ENCODE data around the gene TFAP2A. TPM values are rescaled to one million over a fixed set of nuclear protein-coding genes. Genes with fewer than 3 reads are reported as not detected.
A peak's percentile ranks its signal among the peaks of the same experiment; 100 is the strongest.

TFAP2A gene
- total RNA-seq, 1 donor from 2014 or later: 0.39 TPM

GRCh38 chr6:10433322-10433721, 18.4 kb upstream of the TFAP2A start:
- H3K4me3 ChIP-seq: no peak overlapping the region
- Mint-ChIP-seq H3K36me3 (no peaks in the 10 kb centered on the region), H3K27ac (no peak overlapping the region), H3K4me1 (no peaks in the 10 kb centered on the region), H3K27me3 (ENCODE audit: insufficient read depth, low read depth) (peaks cover 8% of the 10 kb centered on the region), H3K4me3 (no peak overlapping the region), H3K9me3 (no peaks in the 10 kb centered on the region)
- H3K27me3 ChIP-seq: peaks cover 25% of the 10 kb centered on the region
- H4K20me1 ChIP-seq (ENCODE audit: low read depth): no peaks in the 10 kb centered on the region
- H3K4me2 ChIP-seq: no peak overlapping the region
- TF ChIP-seq EZH2phosphoT487 (IDR thresholded peaks at IDR 0.05) (no peak), EZH2 (IDR thresholded peaks at IDR 0.05) (no peak)
- TF ChIP-seq, protein P1, sequence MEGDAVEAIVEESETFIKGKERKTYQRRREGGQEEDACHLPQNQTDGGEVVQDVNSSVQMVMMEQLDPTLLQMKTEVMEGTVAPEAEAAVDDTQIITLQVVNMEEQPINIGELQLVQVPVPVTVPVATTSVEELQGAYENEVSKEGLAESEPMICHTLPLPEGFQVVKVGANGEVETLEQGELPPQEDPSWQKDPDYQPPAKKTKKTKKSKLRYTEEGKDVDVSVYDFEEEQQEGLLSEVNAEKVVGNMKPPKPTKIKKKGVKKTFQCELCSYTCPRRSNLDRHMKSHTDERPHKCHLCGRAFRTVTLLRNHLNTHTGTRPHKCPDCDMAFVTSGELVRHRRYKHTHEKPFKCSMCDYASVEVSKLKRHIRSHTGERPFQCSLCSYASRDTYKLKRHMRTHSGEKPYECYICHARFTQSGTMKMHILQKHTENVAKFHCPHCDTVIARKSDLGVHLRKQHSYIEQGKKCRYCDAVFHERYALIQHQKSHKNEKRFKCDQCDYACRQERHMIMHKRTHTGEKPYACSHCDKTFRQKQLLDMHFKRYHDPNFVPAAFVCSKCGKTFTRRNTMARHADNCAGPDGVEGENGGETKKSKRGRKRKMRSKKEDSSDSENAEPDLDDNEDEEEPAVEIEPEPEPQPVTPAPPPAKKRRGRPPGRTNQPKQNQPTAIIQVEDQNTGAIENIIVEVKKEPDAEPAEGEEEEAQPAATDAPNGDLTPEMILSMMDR (IDR thresholded peaks at IDR 0.05): no peak
- DNase-seq (ENCODE audit: low spot score): no peak
- no peak overlapping the region for H2AFZ ChIP-seq (replicated peaks)
- H3K9ac ChIP-seq: no peak overlapping the region
- H3K79me2 ChIP-seq (ENCODE audit: low read depth): no peaks in the 10 kb centered on the region
- H3F3A ChIP-seq (ENCODE audit: low read depth): peaks cover 3% of the 10 kb centered on the region
- no peaks in the 10 kb centered on the region for H3K36me3 ChIP-seq
- H3K9me3 ChIP-seq (ENCODE audit: low read depth): no peaks in the 10 kb centered on the region
- no peaks in the 10 kb centered on the region for H3K4me1 ChIP-seq
- H3K27ac ChIP-seq: no peak overlapping the region

DNA sequence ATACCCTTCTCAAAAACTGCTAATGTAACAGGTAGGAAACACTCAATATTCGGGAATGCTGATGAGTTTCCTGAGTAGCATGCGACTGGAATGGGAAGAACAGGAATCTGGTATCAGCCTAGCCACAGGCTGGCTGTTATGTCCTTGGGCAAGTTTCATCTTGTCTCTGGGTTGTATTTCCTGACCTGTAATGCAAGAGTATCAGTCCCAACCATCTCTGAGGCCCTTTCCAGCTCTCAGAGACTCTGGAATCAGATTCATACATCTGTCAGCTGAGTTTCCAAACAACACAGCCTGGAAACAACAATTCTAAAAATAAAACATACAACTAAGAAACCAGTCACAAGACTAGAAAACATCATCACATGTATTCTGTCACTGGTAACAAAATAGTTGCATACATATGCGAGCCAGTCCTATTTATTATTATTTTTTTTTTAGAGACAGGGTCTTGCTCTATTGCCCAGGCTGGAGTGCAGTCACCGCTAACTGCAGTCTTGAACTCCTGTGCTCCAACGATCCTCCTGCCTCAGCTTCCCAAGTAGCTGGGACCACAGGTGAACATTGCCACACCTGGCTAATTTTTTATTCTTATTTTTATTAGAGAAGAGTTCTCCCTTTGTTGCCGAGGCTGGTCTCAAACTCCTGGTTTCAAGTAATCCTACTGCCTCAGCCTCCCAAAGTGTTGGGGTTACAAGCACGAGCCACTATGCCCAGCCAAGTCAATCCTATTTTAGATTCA, 16.7 kb upstream of the TFAP2A start:
- no peaks in the 10 kb centered on the region for H3K9me3 ChIP-seq (ENCODE audit: low read depth)
- peaks cover 2% of the 10 kb centered on the region for H3K4me1 Mint-ChIP-seq
- no peaks in the 10 kb centered on the region for H3K36me3 Mint-ChIP-seq
- H3K4me2 ChIP-seq: no peak overlapping the region
- H3K4me3 ChIP-seq: no peak overlapping the region
- no peaks in the 10 kb centered on the region for H3K9me3 Mint-ChIP-seq
- no peaks in the 10 kb centered on the region for H3K36me3 ChIP-seq
- DNase-seq (ENCODE audit: low spot score): no peak
- H3K79me2 ChIP-seq (ENCODE audit: low read depth): no peaks in the 10 kb centered on the region
- no peak overlapping the region for H3K9ac ChIP-seq
- H3K4me3 Mint-ChIP-seq: no peak overlapping the region
- H4K20me1 ChIP-seq (ENCODE audit: low read depth): no peaks in the 10 kb centered on the region
- TF ChIP-seq, protein P1 (IDR thresholded peaks at IDR 0.05): no peak
- TF ChIP-seq EZH2 (IDR thresholded peaks at IDR 0.05): no peak
- no peak for TF ChIP-seq EZH2phosphoT487 (IDR thresholded peaks at IDR 0.05)
- H3K27me3 ChIP-seq: peaks cover 42% of the 10 kb centered on the region
- peaks cover 18% of the 10 kb centered on the region for H3K27me3 Mint-ChIP-seq (ENCODE audit: insufficient read depth, low read depth)
- H3K27ac Mint-ChIP-seq: no peak overlapping the region
- H2AFZ ChIP-seq (replicated peaks): no peak overlapping the region
- H3F3A ChIP-seq (ENCODE audit: low read depth): peaks cover 6% of the 10 kb centered on the region
- H3K27ac ChIP-seq: no peak overlapping the region
- H3K4me1 ChIP-seq: peaks cover 3% of the 10 kb centered on the region

- Mint-ChIP-seq H3K27me3 (ENCODE audit: insufficient read depth, low read depth) (peaks cover 31% of the 10 kb centered on the region), H3K27ac (no peak overlapping the region), H3K4me1 (peaks cover 12% of the 10 kb centered on the region), H3K36me3 (no peaks in the 10 kb centered on the region), H3K4me3 (no peak overlapping the region), H3K9me3 (no peaks in the 10 kb centered on the region)
- Histone ChIP-seq H3K27me3 (peaks cover 60% of the 10 kb centered on the region), H3K4me3 (no peak overlapping the region), H3K27ac (no peak overlapping the region), H2AFZ (replicated peaks) (no peak overlapping the region), H3K36me3 (no peaks in the 10 kb centered on the region), H3K9me3 (ENCODE audit: low read depth) (no peaks in the 10 kb centered on the region), H3K4me2 (no peak overlapping the region), H4K20me1 (ENCODE audit: low read depth) (peaks cover 12% of the 10 kb centered on the region), H3K79me2 (ENCODE audit: low read depth) (no peaks in the 10 kb centered on the region), H3K4me1 (peaks cover 13% of the 10 kb centered on the region), H3K9ac (no peak overlapping the region), H3F3A (ENCODE audit: low read depth) (peaks cover 9% of the 10 kb centered on the region)
- peak; percentile 55 for DNase-seq (ENCODE audit: low spot score)
- TF ChIP-seq EZH2phosphoT487 (IDR thresholded peaks at IDR 0.05): no peak
- TF ChIP-seq, protein P1 (IDR thresholded peaks at IDR 0.05): peak; percentile 70
These were observed 15.0 kb upstream of the TFAP2A start for GRCh38 chr6:10429638-10430427.

Data from neural progenitor cell (in vitro differentiated cells).